Hematopoietic multipotent progenitor cell treated with erythropoietin and hydrocortisone succinate and interleukin-3 and kit ligand, for 17 days (in vitro differentiated cells): ENCODE data around the gene ZNF592.
"Not testable (repeated sequence)": the region's sequence is repeated elsewhere in the genome, so short reads cannot be mapped to it uniquely, and the experiment has no call there.

Experiments used
- DNase-seq: peaks from one replicate; pipeline ENCODE4 v3.0.0-alpha.2; 2015; ENCODE audit warnings: low spot score

The ZNF592 gene

DNA sequence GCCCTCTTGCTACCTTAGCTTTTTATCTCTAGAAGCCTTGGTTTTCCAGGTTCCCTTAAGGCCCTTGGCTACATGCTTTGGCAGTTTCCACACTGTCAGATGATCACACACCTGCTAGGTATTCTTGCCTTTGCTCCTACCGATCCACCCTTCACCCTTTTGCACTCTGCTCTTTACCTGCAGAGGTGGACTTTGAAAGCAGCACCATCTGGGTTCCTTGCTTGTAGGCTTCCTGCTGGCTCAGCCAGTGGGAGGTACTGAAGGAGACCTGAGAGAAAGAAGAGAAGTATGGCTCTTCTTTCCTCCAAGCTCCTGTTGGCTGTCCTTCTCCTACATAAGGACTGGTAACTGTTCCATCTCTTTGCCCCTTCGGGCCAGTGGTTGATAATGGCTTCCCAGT, 7.3 kb upstream of the ZNF592 start:
- DNase-seq = no peak

DNA sequence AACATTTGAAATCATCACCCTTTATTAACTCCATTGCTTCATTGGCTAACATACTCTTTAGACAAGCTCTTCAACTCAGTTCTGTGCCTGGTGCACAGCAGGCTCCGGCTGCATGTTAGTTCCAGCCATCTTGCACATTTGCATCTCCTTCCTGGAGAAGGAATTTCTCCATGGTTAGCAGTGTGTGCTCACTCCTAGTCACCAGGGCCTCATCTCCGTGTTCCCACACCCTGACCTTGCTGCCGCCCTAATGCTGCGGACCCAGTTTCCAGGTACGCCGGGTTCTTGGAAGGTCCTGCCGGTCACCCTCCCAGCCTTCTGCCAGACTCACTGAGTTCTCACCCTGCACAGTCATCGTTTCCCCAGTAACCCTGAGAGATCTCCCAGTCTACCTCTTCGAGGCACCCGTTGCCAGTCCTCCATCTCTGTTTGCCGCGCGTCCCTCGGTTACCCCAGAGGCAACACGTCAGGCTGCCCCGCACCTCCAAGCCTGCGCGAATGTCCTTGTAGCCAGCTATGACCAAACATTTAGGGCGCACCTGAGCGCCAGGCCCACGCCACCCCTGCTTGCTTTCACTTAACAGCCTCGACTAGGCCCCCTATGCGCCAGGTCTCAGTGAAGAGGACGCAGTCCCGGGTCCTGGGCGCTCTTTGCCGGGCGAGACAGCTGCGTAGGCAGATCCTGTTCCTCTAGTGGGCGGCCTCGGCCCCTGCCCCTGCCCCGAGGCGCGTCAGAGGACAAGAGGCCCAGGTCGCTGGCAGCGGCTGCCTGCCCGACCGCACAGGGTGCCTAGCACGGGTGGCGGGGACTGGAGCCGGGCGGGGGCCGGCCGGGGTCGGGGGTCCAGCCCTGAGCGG, 747 bp upstream of the ZNF592 start:
- DNase-seq = peak; percentile 69

DNA sequence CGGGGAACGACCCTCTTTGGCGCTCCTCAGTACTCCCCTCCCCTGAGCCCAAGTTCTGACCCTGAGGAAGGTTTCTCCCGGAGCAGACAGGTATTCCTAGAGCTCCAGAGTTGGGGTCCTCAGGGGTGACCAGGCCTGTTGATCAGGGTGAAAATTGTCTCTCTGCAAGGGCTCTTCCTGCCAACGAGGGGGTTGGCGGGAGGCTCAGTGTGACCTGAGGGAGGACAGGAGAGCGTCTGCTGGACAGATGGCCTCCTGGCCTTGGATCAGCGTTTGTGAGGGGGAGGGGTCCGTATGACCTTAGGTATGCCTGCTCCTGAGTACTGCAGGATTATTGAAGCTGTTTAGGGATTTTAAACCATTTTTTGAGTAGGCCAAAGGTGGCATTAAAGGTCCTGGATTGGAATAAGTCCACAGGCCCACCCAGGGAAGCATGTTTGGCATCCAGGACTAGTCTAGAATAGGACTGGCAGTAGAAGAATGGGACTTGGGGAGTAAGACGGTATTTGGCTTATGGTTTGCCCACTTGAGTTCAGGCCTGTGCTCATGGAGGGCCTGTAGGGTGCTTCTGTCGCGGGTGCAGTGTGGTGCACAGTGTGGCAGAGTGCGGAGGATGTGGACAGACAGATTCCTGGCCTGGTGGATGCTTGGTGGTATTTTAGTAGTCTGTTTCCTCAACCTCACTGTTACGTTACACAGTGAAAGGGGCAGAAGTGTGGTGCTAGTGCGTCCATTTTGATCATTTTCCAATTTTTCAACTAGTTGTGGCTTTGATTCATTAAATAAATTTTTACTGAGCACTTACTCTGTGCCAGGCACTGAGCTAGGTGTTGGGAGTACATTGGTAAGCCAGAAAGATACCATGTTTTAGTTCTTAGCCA, 959 bp downstream of the ZNF592 start:
- peak; percentile 43 for DNase-seq

DNA sequence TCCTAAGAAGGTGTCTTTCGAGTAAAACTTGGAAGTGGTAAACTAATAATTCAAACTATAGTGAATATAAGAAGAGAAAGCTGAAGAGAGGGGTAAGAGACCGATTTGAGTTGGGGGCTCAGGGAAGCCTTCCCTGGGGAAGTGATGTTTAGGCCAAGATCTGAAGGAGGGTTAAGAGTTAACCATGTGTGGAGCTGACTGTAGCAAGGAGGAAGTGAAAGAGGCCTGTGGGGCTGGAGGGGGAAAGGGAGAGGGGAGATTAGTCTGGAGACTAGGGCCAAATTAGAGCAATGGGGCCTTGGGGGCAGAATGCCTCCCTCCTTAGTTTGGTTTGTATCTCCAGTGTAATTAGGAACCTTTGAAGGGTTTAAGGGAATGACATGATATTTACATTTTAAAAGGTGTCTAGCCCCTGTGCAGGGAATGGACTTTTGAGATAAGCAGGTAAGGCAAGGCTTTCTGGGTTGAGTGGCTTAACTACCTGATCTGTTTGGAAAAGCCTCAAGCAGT, 2.2 kb downstream of the ZNF592 start:
- DNase-seq = peak; percentile 27

DNA sequence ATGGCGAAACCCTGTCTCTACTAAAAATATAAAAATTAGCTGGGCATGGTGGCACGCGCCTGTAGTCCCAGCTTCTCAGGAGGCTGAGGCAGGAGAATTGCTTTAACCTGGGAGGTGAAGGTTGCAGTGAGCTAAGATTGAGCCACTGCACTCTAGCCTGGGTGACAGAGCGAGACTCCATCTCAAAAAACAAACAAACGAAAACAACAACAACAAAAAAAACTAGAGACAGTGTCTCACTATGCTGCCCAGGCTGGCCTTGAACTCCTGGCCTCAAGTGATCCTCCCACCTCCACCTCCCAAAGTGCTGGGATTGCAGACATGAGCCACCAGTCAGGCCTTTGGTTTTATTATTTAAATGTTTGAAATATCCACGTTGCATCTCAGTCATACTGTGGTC, 3.3 kb downstream of the ZNF592 start:
- not testable (repeated sequence) for DNase-seq

- DNase-seq = no peak
Observed at GRCh38 chr15:84752195-84752594, 3.8 kb downstream of the ZNF592 start.

DNA sequence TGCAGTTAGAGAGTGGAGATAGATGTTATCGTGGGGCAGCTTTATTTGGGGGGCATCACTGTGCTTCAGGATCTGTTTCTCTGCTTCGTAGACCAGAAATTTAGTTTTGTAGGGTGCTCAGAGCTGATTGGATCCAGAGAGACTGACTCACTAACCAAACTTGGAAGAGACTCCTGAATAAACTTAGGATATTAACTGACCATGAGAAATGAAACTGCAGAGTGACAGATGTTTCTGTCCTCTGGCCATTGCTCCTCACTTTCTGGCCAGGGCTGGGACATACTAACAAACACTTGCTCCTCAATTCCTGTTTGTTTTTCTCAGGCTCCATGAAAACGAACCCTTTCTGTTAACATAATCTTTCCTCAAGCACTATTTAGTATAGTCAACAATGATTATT, 4.3 kb downstream of the ZNF592 start:
- no peak for DNase-seq

DNA sequence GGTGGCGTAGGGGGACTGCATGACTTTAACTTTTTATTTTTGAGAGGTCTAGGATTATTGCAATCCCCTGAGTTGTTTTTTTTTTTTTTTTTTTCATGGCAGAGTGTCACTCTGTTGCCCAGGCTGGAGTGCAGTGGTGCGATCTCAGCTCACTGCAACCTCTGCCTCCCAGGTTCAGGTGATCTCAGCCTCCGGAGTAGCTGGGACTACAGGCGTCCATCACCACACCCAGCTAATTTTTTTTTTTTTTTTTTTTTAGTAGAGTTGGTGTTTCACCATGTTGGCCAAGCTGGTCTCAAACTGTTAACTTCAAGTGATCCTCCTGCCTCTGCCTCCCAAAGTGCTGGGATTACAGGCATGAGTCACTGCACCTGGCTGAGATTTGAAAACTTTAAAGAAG, 6.5 kb downstream of the ZNF592 start:
- DNase-seq = not testable (repeated sequence)

- no peak for DNase-seq
Observed at GRCh38 chr15:84755736-84756527, 7.5 kb downstream of the ZNF592 start.

DNA sequence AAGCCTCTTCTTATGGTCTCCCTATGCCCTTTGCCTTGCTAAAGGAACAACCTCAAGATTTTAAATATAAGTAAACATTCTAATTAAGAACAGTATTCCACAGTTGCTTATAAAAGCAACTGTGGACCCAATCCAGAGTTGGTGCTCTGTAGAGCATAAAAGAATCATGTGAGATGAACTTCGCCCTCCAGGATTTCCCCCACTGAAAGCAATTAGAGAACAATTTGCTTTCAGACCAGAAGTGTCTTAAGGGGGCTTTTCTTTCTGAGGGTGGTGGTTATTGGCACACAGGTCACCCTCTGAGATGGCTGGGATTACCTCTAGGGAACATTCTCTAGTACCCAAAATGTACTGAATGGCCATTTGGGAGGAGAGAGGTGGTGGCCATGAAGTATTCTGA, 10.6 kb downstream of the ZNF592 start:
- DNase-seq = no peak

- DNase-seq = no peak
Observed at GRCh38 chr15:84760219-84760618, 11.8 kb downstream of the ZNF592 start.

GRCh38 chr15:84761607-84762131, 13.3 kb downstream of the ZNF592 start:
- no peak for DNase-seq

DNA sequence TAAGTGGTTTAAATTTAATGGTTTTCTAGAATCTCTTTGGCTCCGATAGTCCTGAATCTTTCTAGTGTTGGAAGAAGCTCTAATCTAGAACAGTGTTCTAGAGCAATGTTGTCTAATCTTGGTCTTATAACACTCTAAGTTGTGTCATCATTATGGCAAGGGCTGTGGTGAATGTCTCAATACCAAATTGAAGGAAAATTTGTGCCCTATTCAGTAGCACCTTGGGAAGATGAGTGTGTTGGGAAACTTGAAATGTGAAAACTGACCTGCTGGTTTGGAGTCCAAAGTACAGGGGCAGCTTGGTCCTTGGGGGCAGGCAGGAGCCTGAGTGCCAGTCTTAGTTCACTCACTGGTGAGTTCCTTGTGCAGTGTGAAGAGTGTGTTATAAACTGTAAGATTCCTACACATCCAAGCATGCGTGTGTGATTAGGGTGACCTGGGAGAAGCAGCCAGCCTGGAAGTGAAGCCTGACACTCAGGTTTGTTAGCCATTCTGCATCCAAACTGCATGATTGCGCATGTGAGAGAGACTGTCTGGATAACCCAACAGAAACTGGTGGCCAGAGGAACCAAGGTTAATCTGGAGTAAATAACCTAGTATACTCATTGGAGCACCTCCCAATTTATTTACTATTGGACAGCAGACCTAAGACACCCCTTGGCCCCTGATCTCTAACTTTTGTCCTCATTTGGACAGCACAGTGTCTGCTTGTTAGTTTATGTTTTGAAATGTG, 14.6 kb downstream of the ZNF592 start:
- no peak for DNase-seq

GRCh38 chr15:84764585-84764984, 16.2 kb downstream of the ZNF592 start:
- DNase-seq = no peak

DNA sequence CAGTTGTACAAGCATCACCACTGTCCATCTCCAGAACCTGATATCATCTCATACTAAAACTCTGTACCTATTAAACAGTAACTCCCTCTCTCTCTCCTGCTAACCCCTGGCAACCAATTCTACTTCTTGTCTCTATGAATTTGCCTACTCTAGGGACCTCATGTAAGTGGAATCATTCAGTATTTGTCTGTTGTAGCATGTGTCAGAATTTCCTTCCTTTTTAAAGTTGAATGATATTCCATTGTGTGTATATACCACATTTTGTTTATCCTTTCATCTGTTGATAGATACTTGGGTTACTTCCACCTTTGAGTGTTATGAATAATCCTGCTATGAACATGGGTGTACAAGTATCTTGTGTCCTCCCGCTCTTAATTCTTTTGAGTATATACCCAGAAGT, 16.6 kb downstream of the ZNF592 start:
- no peak for DNase-seq

- no peak for DNase-seq
Observed at GRCh38 chr15:84765675-84766074, 17.3 kb downstream of the ZNF592 start.

GRCh38 chr15:84766461-84767035, 18.2 kb downstream of the ZNF592 start:
- no peak for DNase-seq

GRCh38 chr15:84772031-84772430, 23.6 kb downstream of the ZNF592 start:
- DNase-seq = no peak

DNA sequence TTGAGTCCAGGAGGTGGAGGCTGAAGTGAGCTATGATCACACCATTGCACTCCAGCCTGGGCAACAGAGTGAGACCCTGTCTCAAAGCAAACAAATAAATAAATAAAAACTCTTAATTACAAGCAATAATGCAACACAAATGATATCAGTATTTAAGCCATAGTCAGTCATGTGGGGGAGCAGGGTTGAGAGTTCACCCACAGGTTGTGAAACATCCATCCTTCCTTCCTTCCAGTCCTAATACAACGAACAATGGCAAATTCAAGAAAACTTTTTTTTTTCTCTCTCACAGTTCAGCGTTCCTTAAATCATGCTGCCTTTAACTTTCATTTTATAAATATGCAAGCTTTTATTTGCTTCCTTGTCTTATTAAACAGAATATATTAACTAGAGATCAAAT, 24.1 kb downstream of the ZNF592 start:
- no peak for DNase-seq

DNA sequence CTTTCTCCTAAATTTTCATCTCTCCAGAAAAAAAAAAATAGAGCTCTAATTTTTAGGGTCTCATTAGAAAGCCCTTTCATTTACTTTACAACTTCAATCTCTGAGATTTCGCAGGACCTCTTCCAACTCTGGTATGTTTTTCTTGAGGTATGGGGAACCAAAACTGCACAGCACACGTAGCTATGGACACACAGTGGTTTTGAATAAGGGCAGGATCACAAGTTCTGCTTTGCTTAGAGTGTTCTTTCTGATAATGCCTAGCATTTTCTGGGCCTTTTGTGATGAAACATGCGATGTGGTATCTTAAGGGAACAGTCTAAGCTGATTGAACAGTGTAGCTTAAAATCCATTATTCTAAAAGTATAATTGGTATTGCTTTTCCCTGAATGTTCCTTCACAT, 25.3 kb downstream of the ZNF592 start:
- DNase-seq = no peak
